Measurements from ENCODE around the gene IFNA7.
A peak's percentile ranks its signal among the peaks of the same experiment; 100 is the strongest.
"Not testable (repeated sequence)": the region's sequence is repeated elsewhere in the genome, so short reads cannot be mapped to it uniquely, and the experiment has no call there.

IFNA7 gene

DNA sequence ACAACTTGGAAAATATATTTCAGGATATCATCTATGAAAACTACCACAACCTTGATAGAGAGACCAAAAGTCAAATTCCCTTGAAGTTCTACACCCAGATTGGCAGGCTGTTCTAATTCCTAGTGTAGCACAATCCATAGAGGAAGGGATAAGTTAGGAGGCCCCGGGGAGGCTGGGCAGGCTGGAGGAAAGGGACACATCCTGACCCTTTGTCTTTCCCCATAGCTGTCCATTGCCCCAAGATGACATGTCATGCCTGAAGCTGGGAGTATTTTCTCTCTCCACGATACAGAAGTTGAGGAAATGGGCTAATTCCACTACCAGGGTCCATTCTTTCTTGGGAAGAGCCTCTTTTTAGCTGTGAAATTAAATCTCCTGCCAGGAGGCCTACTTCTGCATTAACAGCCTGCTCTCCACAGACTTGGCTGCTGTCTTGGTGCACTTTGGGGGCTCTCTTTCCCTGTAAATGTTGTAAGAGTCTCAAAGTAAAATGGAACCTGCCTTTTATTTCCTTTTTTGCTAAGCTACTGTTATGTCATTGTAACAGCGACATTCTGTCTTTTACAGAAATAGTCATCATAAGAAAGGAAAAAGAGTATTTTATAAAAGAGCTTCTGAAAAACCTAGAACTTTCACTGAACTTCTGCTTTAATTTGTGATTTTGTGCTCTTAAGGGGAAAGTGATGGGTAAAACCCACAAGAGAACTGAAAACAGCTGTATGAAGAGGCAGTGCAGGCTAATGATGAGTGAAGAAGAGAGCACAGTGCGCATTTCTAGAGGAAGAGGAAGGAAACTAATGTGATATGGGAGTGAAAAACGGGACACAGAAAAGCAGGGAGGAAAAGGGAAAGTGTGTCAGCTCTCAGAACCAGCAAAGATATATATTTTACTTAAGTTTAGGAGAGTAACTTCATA, 11.7 kb upstream of the IFNA7 start:
- not testable (repeated sequence) for H3K27me3 ChIP-seq (ENCODE audit: insufficient read depth, low read depth, severe bottlenecking); H3K9me3 ChIP-seq (ENCODE audit: severe bottlenecking); H3K4me3 ChIP-seq (ENCODE audit: low read depth, low read length); DNase-seq; H3K36me3 ChIP-seq; H3K27ac ChIP-seq
- TF ChIP-seq, protein P1, sequence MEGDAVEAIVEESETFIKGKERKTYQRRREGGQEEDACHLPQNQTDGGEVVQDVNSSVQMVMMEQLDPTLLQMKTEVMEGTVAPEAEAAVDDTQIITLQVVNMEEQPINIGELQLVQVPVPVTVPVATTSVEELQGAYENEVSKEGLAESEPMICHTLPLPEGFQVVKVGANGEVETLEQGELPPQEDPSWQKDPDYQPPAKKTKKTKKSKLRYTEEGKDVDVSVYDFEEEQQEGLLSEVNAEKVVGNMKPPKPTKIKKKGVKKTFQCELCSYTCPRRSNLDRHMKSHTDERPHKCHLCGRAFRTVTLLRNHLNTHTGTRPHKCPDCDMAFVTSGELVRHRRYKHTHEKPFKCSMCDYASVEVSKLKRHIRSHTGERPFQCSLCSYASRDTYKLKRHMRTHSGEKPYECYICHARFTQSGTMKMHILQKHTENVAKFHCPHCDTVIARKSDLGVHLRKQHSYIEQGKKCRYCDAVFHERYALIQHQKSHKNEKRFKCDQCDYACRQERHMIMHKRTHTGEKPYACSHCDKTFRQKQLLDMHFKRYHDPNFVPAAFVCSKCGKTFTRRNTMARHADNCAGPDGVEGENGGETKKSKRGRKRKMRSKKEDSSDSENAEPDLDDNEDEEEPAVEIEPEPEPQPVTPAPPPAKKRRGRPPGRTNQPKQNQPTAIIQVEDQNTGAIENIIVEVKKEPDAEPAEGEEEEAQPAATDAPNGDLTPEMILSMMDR (IDR thresholded peaks at IDR 0.05; ENCODE audit: low read depth, low read length) = peak; percentile 56

GRCh38 chr9:21212160-21212559, 10.2 kb upstream of the IFNA7 start:
- not testable (repeated sequence) for H3K4me3 ChIP-seq (ENCODE audit: low read depth, low read length); H3K27ac ChIP-seq; DNase-seq; H3K36me3 ChIP-seq; H3K27me3 ChIP-seq (ENCODE audit: insufficient read depth, low read depth, severe bottlenecking); H3K9me3 ChIP-seq (ENCODE audit: severe bottlenecking)

GRCh38 chr9:21210782-21211181, 8.8 kb upstream of the IFNA7 start:
- H3K9me3 ChIP-seq (ENCODE audit: severe bottlenecking); H3K27me3 ChIP-seq (ENCODE audit: insufficient read depth, low read depth, severe bottlenecking); DNase-seq; H3K27ac ChIP-seq; H3K36me3 ChIP-seq; H3K4me3 ChIP-seq (ENCODE audit: low read depth, low read length): not testable (repeated sequence)

DNA sequence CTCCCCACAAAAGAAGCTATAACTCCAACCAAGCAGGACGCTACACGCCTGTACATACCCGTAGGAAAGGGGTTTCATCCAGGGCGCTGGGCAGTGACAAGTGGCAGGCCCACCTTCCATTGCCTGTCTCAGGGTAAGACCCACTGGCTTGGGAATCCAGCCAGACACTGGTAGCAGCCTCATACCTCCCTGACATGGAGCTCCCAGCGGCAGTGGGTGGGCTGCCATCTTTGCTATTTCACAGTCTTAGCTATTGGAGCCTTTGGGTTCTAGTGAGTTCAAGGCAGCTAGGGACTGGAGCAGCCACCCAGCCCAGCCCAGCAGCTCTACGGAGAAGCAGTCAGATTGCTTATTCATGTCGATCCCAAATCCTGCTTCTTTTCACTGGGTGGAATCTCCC, 8.3 kb upstream of the IFNA7 start:
- no peak for DNase-seq
- Histone ChIP-seq H3K36me3 (no peaks in the 10 kb centered on the region), H3K4me3 (ENCODE audit: low read depth, low read length) (no peak overlapping the region), H3K27ac (no peak overlapping the region), H3K27me3 (ENCODE audit: insufficient read depth, low read depth, severe bottlenecking) (peaks cover 7% of the 10 kb centered on the region), H3K9me3 (ENCODE audit: severe bottlenecking) (no peaks in the 10 kb centered on the region)
- TF ChIP-seq, protein P1 (IDR thresholded peaks at IDR 0.05; ENCODE audit: low read depth, low read length) = no peak

DNA sequence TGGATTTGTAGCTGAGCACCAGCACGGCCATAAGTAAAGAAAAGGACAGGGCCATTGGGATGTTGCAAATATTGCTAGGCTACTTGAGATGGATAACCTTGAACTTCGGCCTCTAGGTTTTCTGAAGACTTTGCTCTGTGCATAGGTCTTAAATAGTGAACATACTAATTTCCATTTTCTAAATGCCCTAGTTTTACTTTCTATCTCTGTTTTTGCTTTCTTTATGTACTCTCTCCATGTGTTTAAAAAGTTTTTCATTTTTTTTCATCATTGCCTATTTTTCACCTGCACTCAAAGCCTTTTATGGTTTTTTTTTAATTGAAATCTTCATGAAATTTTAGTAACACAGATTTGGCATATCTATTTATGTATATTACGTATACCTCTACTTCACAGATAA, 5.0 kb upstream of the IFNA7 start, which contains the start of gene IFNA10:
TSS of gene IFNA10 (minus strand) at position 101 of the 400 bp plus-strand sequence. CDS start at position 55, 46 bp downstream.
- not testable (repeated sequence) for H3K27me3 ChIP-seq (ENCODE audit: insufficient read depth, low read depth, severe bottlenecking)

DNA sequence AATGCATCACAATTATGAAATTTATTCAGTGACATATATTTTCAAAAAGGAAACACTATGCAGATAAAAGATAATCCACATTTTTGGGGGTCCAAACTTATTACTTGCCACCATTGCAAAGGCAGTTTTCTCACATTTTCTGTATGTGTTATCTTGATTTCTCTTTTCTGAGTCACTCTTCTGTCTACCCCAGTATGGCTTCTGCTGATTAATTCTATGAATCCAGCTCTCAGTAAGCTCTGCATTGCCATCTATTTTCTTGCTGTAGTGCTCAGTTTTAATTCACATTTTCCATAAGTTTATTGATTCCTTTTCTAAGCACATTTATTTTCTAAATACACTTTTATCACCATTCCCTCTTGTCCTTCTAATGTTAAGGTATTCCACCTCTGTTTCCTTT, 3.2 kb upstream of the IFNA7 start:
- Histone ChIP-seq H3K4me3 (ENCODE audit: low read depth, low read length) (no peak overlapping the region), H3K36me3 (no peaks in the 10 kb centered on the region), H3K27me3 (ENCODE audit: insufficient read depth, low read depth, severe bottlenecking) (no peaks in the 10 kb centered on the region), H3K27ac (no peak overlapping the region), H3K9me3 (ENCODE audit: severe bottlenecking) (no peaks in the 10 kb centered on the region)
- no peak for DNase-seq
- TF ChIP-seq, protein P1 (IDR thresholded peaks at IDR 0.05; ENCODE audit: low read depth, low read length) = no peak

More for the DNA sequence above, 5.0 kb upstream of the IFNA7 start, which contains the start of gene IFNA10:
- H3K27ac ChIP-seq; H3K4me3 ChIP-seq (ENCODE audit: low read depth, low read length); H3K9me3 ChIP-seq (ENCODE audit: severe bottlenecking); H3K36me3 ChIP-seq; DNase-seq: not testable (repeated sequence)

DNA sequence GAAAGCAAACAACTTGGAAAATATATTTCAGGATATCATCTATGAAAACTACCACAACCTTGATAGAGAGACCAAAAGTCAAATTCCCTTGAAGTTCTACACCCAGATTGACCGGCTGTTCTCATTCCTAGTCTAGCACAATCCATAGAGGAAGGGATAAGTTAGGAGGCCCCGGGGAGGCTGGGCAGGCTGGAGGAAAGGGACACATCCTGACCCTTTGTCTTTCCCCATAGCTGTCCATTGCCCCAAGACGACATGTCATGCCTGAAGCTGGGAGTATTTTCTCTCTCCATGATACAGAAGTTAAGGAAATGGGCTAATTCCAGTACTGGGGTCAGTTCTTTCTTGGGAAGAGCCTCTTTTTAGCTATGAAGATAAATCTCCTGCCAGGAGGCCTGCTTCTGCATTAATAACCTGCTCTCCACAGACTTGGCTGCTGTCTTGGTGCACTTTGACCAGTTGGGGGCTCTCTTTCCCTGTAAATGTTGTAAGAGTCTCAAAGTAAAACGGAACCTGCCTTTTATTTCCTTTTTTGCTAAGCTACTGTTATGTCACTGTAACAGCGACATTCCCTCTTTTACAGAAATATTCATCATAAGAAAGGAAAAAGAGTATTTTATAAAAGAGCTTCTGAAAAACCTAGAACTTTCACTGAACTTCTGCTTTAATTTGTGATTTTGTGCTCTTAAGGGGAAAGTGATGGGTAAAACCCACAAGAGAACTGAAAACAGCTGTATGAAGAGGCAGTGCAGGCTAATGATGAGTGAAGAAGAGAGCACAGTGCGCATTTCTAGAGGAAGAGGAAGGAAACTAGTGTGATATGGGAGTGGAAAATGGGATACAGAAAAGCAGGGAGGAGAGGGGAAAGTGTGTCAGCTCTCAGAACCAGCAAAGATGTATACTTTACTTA, 6.9 kb downstream of the IFNA7 start:
- not testable (repeated sequence) for H3K4me3 ChIP-seq (ENCODE audit: low read depth, low read length); H3K9me3 ChIP-seq (ENCODE audit: severe bottlenecking); H3K27me3 ChIP-seq (ENCODE audit: insufficient read depth, low read depth, severe bottlenecking); H3K36me3 ChIP-seq; H3K27ac ChIP-seq
- DNase-seq = peak; percentile 32
- TF ChIP-seq, protein P1 (IDR thresholded peaks at IDR 0.05; ENCODE audit: low read depth, low read length) = peak; percentile 43; the same call in 1 of the 2 replicates

DNA sequence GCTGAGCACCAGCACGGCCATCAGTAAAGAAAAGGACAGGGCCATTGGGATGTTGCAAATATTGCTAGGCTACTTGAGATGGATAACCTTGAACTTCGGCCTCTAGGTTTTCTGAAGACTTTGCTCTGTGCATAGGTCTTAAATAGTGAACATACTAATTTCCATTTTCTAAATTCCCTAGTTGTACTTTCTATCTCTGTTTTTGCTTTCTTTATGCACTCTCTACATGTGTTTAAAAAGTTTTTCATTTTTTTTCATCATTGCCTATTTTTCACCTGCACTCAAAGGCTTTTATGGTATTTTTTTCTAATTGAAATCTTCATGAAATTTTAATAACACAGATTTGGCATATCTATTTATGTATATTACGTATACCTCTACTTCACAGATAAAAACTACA, 14.5 kb downstream of the IFNA7 start, which contains the start of gene IFNA4:
TSS of gene IFNA4 (minus strand) at position 101 of the 400 bp plus-strand sequence. CDS start at position 45, 56 bp downstream.
- H3K4me3 ChIP-seq (ENCODE audit: low read depth, low read length); DNase-seq; H3K36me3 ChIP-seq; H3K27ac ChIP-seq; H3K9me3 ChIP-seq (ENCODE audit: severe bottlenecking); H3K27me3 ChIP-seq (ENCODE audit: insufficient read depth, low read depth, severe bottlenecking): not testable (repeated sequence)

All from WERI-Rb-1 (cell line).